Transverse colon (tissue), 4 donors: ENCODE data around the gene SLC27A4. TPM values are rescaled to one million over a fixed set of nuclear protein-coding genes. Genes with fewer than 3 reads are reported as not detected.

Experiments
- DNase-seq: peaks from one replicate; pipeline ENCODE4 v3.0.0-alpha.2; 2019
- H3K27ac ChIP-seq, 4 donors: fragments of 200-600 bp; sonication (generic); 2 replicates each; pipeline ENCODE4 v1.5.1; 2016 to 2018; ENCODE audit warnings: inconsistent platforms in 4 of 4
- H3K27me3 ChIP-seq: fragments of 200-600 bp; sonication (generic); 2 replicates; pipeline ENCODE4 v1.5.1; 2017; ENCODE audit warnings: inconsistent platforms
- H3K36me3 ChIP-seq, 4 donors: fragments of 200-600 bp; sonication (generic); 2 replicates each; pipeline ENCODE4 v1.5.1; 2017 to 2019; ENCODE audit warnings: inconsistent platforms in 4 of 4
- H3K4me1 ChIP-seq, 4 donors: fragments of 200-600 bp; sonication (generic); 2 replicates each; pipeline ENCODE4 v1.5.1; 2017 to 2020; ENCODE audit warnings: inconsistent platforms in 4 of 4
- H3K4me3 ChIP-seq, 4 donors: fragments of 200-600 bp; sonication (generic); 1 replicate in 1 of 4; 2 replicates in 3 of 4; pipeline versions ENCODE4 v1.5.1 to v1.6.1; 2017 to 2019; ENCODE audit warnings: inconsistent platforms in 4 of 4
- H3K9me3 ChIP-seq, 2 donors: fragments of 200-600 bp; sonication (generic); 2 replicates each; pipeline ENCODE4 v1.5.1; 2017 to 2019; ENCODE audit warnings: inconsistent platforms in 2 of 2
- CTCF ChIP-seq, 5 experiments: fragments of 200-600 bp in 3 of 5; fragments of 450-650 bp in 2 of 5; sonication (generic) in 3 of 5; IDR thresholded peaks; 1 replicate in 2 of 5; 2 replicates in 3 of 5; pipeline ENCODE4 v1.5.1; 2016 to 2017; ENCODE audit warnings: antibody characterized with exemption in 5 of 5, inconsistent platforms in 3 of 5, mild to moderate bottlenecking in 2 of 5, moderate library complexity in 1 of 5
- EP300 ChIP-seq: sonication (generic); formaldehyde crosslinking; IDR thresholded peaks from one replicate; pipeline ENCODE4 v1.6.1; 2017; ENCODE audit warnings: antibody characterized with exemption, low read depth
- POLR2A ChIP-seq: fragments of 450-650 bp; IDR thresholded peaks from one replicate; pipeline ENCODE4 v1.6.1; 2016; ENCODE audit warnings: antibody characterized with exemption, mild to moderate bottlenecking, moderate library complexity
- POLR2AphosphoS5 ChIP-seq, 3 donors: sonication (generic); formaldehyde crosslinking; IDR thresholded peaks; one replicate each; pipeline ENCODE4 v1.6.1; 2016; ENCODE audit warnings: antibody characterized with exemption in 3 of 3
- WGBS, 2 donors: methylation state at CpG; one replicate each; pipeline ENCODE4 v1.1.5; 2018; ENCODE audit warnings: low coverage in 1 of 2; 5-methylcytosine and 5-hydroxymethylcytosine counted together
- in situ Hi-C, 4 donors: fragments of 200-750 bp; cut with MboI; loops; one replicate each; pipeline versions ENCODE4 v1.15.0 to v1.15.1; 2017; ENCODE audit warnings: low sequenced_read_pairs in 3 of 4, low pct_ligation_motif_present in 1 of 4, low pct_unique_long_range_greater_than_20kb in 1 of 4
- intact Hi-C: fragments of 100-400 bp; cut with DNase I; formaldehyde crosslinking; loops from one replicate; pipeline ENCODE4 v1.15.1; 2023; ENCODE audit warnings: low total_unique reads
- total RNA-seq, 4 donors: library from RNA; depleted of rRNA; stranded (reverse); fragments of >200 nt; gene quantifications; one replicate each; pipeline ENCODE4 v1.1.0, GENCODE V29; 2016

The SLC27A4 gene
- total RNA-seq, 4 donors from 2014 or later: 26.3 to 92.4 (median 44.2) TPM

DNA sequence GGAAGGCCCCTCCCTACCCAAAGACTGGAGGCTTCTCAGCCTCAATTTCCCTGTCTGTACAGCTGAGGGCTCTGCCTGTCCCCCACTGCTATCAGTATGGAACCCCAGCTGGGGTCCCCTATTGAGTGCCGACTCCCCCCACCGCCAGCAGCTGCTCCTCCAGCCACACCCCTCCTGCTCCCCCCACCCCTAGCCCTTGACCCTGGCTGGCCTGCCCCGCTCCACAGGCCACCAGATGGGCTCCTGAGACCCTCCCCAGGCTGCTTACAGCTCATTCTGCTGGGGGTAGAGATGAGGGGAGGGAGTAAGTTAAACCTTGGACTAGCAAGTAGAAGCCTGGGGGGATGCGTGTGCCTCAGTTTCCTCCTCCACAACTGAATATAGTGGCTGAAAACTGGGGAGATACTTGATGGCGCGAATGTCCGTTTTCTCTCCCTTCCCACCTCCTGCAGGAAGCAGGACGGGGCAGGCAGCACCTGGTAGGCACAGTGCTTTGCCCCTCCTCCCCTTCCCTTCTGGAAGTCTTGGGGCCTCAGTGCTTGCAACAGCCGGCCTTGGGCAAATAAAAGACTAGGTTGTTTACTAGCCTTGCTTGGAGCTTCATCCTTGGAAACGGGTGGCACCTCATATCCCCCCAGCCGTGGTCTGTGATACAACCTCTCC is 50.0 kb downstream of the SLC27A4 start:
- Histone ChIP-seq H3K4me1 (no peaks in the 10 kb centered on the region), H3K27me3 (peaks cover 6% of the 10 kb centered on the region), H3K36me3 (peaks cover 0 to 21% (median 8%) of the 10 kb centered on the region in 4 donors), H3K27ac (no peak overlapping the region), H3K4me3 (no peak overlapping the region), H3K9me3 (no peaks in the 10 kb centered on the region)
- 87% methylated on average over 11 of the region's 11 CpGs; no CpG with 5 or more reads in 1 of the 2 donors for WGBS, 2 donors
- intact Hi-C loops: no loop called here
- no peak for DNase-seq
- in situ Hi-C loops: no loop called here
- no peak for TF ChIP-seq POLR2A
- TF ChIP-seq POLR2AphosphoS5 (IDR thresholded peaks at IDR 0.05): no peak
- TF ChIP-seq EP300: no peak
- no peak for TF ChIP-seq CTCF (IDR thresholded peaks at IDR 0.05)

- H3K9me3 ChIP-seq: no peaks in the 10 kb centered on the region
- peaks cover 12% of the 10 kb centered on the region for H3K27me3 ChIP-seq
- no peak for DNase-seq
- no peaks in the 10 kb centered on the region for H3K4me1 ChIP-seq
- in situ Hi-C loops: no loop called here
- no peak overlapping the region for H3K4me3 ChIP-seq
- WGBS, 2 donors: 94% methylated on average over 8 of the region's 8 CpGs; no CpG with 5 or more reads in 1 of the 2 donors
- TF ChIP-seq POLR2AphosphoS5 (IDR thresholded peaks at IDR 0.05) (no peak), CTCF (IDR thresholded peaks at IDR 0.05) (no peak), EP300 (no peak), POLR2A (no peak)
- intact Hi-C loops: no loop called here
- peaks cover 0 to 21% (median 8%) of the 10 kb centered on the region in 4 donors for H3K36me3 ChIP-seq
- no peak overlapping the region for H3K27ac ChIP-seq
Observed at GRCh38 chr9:128390813-128391711, 50.7 kb downstream of the SLC27A4 start.

DNA sequence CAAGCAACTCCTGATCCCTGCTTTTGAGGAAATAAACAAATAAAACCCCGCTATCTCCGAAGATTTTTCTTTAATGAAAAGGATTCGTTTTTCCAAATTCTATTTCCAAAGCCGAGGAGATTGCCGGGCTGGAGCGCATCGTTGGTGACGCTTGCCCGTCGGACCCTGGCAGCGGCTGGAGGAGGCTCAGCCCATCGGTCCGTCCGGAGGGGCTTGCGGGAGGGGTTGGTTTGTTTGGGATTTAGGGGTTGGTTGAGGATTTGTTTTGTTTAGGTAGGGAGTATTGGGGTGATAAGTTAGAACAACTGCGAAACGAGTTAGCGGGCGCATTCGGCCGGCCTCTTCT is 51.6 kb downstream of the SLC27A4 start:
- Histone ChIP-seq H3K4me1 (no peaks in the 10 kb centered on the region), H3K9me3 (no peaks in the 10 kb centered on the region), H3K36me3 (peaks cover 0 to 21% (median 8%) of the 10 kb centered on the region in 4 donors), H3K4me3 (no peak overlapping the region), H3K27me3 (peaks cover 21% of the 10 kb centered on the region), H3K27ac (no peak overlapping the region)
- DNase-seq: no peak
- in situ Hi-C loops: no loop called here
- intact Hi-C loops: no loop called here
- WGBS, 2 donors: 95% methylated on average over 21 of the region's 21 CpGs; no CpG with 5 or more reads in 1 of the 2 donors
- no peak for TF ChIP-seq POLR2A
- no peak for TF ChIP-seq EP300
- no peak for TF ChIP-seq POLR2AphosphoS5 (IDR thresholded peaks at IDR 0.05)
- TF ChIP-seq CTCF (IDR thresholded peaks at IDR 0.05): no peak
